Natural killer cell treated with Interleukin-12 subunit alpha and Interleukin-12 subunit beta and Interleukin-15 and Interleukin-18, amount 100 ng/mL, for 72 hours (primary cell): ENCODE results near the gene DLG2. TPM values are rescaled to one million over a fixed set of nuclear protein-coding genes. Genes with fewer than 3 reads are reported as not detected.
"Not testable (repeated sequence)": the region's sequence is repeated elsewhere in the genome, so short reads cannot be mapped to it uniquely, and the experiment has no call there.

Experiments used
- ATAC-seq, 2 donors: fragments of 150-1000 bp; cut with Tn5 transposase in 1 of 2; sonication (Bioruptor Pico), chemical (Tn5 transposase) in 1 of 2; 2 replicates each; pipeline ENCODE4 v1.10.0; 2021
- DNase-seq: peaks from one replicate; pipeline ENCODE4 v3.0.0; 2022; ENCODE audit warnings: low spot score
- H3K27ac Mint-ChIP-seq, 2 donors: 1 replicate in 1 of 2; 2 replicates in 1 of 2; pipeline ENCODE4 v1.8.0; 2022; ENCODE audit warnings: mixed read lengths in 2 of 2, mild to moderate bottlenecking in 1 of 2, moderate library complexity in 1 of 2
- H3K27me3 Mint-ChIP-seq, 2 donors: 1 replicate in 1 of 2; 2 replicates in 1 of 2; pipeline ENCODE4 v1.8.0; 2022; ENCODE audit warnings: mixed read lengths in 2 of 2
- H3K36me3 Mint-ChIP-seq: one replicate; pipeline ENCODE4 v1.8.0; 2022; ENCODE audit warnings: mixed read lengths
- H3K4me1 Mint-ChIP-seq, 2 donors: 1 replicate in 1 of 2; 2 replicates in 1 of 2; pipeline ENCODE4 v1.8.0; 2022; ENCODE audit warnings: low read depth in 2 of 2, mixed read lengths in 2 of 2, mild to moderate bottlenecking in 1 of 2
- H3K4me3 Mint-ChIP-seq: one replicate; pipeline ENCODE4 v1.8.0; 2022; ENCODE audit warnings: mixed read lengths
- H3K9me3 Mint-ChIP-seq: 2 replicates; pipeline ENCODE4 v1.8.0; 2022; ENCODE audit warnings: mixed read lengths
- total RNA-seq, 2 donors: library from RNA; stranded (reverse); gene quantifications; one replicate each; pipeline ENCODE4 v1.2.3, GENCODE V29; 2022

Gene DLG2
- total RNA-seq, 2 donors from 2014 or later: 1.1 to 1.7 TPM

- DNase-seq: no peak
- no peak overlapping the region for H3K27ac Mint-ChIP-seq
- no peaks in the 10 kb centered on the region for H3K27me3 Mint-ChIP-seq
- ATAC-seq: no peak
- no peak overlapping the region for H3K4me3 Mint-ChIP-seq
- H3K4me1 Mint-ChIP-seq: no peaks in the 10 kb centered on the region
- H3K36me3 Mint-ChIP-seq: peaks cover 36% of the 10 kb centered on the region
- peaks cover 40% of the 10 kb centered on the region for H3K9me3 Mint-ChIP-seq
These were observed 203.3 kb downstream of the DLG2 start for GRCh38 chr11:85423794-85424193.

- H3K27me3 Mint-ChIP-seq: no peaks in the 10 kb centered on the region
- ATAC-seq: no peak
- peaks cover 34% of the 10 kb centered on the region for H3K36me3 Mint-ChIP-seq
- H3K27ac Mint-ChIP-seq: no peak overlapping the region
- H3K9me3 Mint-ChIP-seq: peaks cover 38% of the 10 kb centered on the region
- H3K4me1 Mint-ChIP-seq: no peaks in the 10 kb centered on the region
- no peak overlapping the region for H3K4me3 Mint-ChIP-seq
- no peak for DNase-seq
These were observed 203.8 kb downstream of the DLG2 start for GRCh38 chr11:85423316-85423715.

- no peaks in the 10 kb centered on the region for H3K27me3 Mint-ChIP-seq
- no peak overlapping the region for H3K27ac Mint-ChIP-seq
- no peak for DNase-seq
- peaks cover 24% of the 10 kb centered on the region for H3K36me3 Mint-ChIP-seq
- H3K9me3 Mint-ChIP-seq: peaks cover 55% of the 10 kb centered on the region
- no peak overlapping the region for H3K4me3 Mint-ChIP-seq
- no peaks in the 10 kb centered on the region for H3K4me1 Mint-ChIP-seq
- ATAC-seq: no peak
These were observed 213.0 kb downstream of the DLG2 start for GRCh38 chr11:85414175-85414574.

GRCh38 chr11:85407648-85408047 lies 219.5 kb downstream of the DLG2 start:
- peaks cover 36% of the 10 kb centered on the region for H3K9me3 Mint-ChIP-seq
- no peak overlapping the region for H3K27ac Mint-ChIP-seq
- peaks cover 4% of the 10 kb centered on the region for H3K36me3 Mint-ChIP-seq
- no peaks in the 10 kb centered on the region for H3K27me3 Mint-ChIP-seq
- H3K4me3 Mint-ChIP-seq: no peak overlapping the region
- H3K4me1 Mint-ChIP-seq: no peaks in the 10 kb centered on the region
- no peak for ATAC-seq
- DNase-seq: no peak

- no peak for DNase-seq
- no peak for ATAC-seq
- Mint-ChIP-seq H3K36me3 (peaks cover 4% of the 10 kb centered on the region), H3K4me3 (no peak overlapping the region), H3K4me1 (no peaks in the 10 kb centered on the region), H3K27me3 (no peaks in the 10 kb centered on the region), H3K9me3 (peaks cover 29% of the 10 kb centered on the region), H3K27ac (no peak overlapping the region)
These were observed 220.3 kb downstream of the DLG2 start for GRCh38 chr11:85406841-85407240.

- Mint-ChIP-seq H3K4me1 (no peaks in the 10 kb centered on the region), H3K9me3 (peaks cover 28% of the 10 kb centered on the region)
These were observed 220.8 kb downstream of the DLG2 start for GRCh38 chr11:85406316-85406715.

GRCh38 chr11:85395515-85396055 lies 231.6 kb downstream of the DLG2 start:
- not testable (repeated sequence) for DNase-seq, H3K4me3 Mint-ChIP-seq, ATAC-seq, H3K27me3 Mint-ChIP-seq, H3K27ac Mint-ChIP-seq, H3K4me1 Mint-ChIP-seq
- Mint-ChIP-seq H3K36me3 (peaks cover 15% of the 10 kb centered on the region), H3K9me3 (peaks cover 49% of the 10 kb centered on the region)

More at GRCh38 chr11:85406316-85406715, 220.8 kb downstream of the DLG2 start:
- no peaks in the 10 kb centered on the region for H3K27me3 Mint-ChIP-seq
- no peak for DNase-seq
- no peak overlapping the region for H3K4me3 Mint-ChIP-seq
- H3K27ac Mint-ChIP-seq: no peak overlapping the region
- no peak for ATAC-seq
- H3K36me3 Mint-ChIP-seq: peaks cover 4% of the 10 kb centered on the region

- Mint-ChIP-seq H3K27me3 (no peaks in the 10 kb centered on the region), H3K4me3 (no peak overlapping the region), H3K36me3 (peaks cover 17% of the 10 kb centered on the region), H3K27ac (no peak overlapping the region), H3K9me3 (peaks cover 52% of the 10 kb centered on the region), H3K4me1 (no peaks in the 10 kb centered on the region)
- DNase-seq: no peak
- ATAC-seq: no peak
These were observed 232.9 kb downstream of the DLG2 start for GRCh38 chr11:85394283-85394682.

GRCh38 chr11:85391141-85391540 lies 236.0 kb downstream of the DLG2 start:
- no peak for ATAC-seq
- peaks cover 31% of the 10 kb centered on the region for H3K9me3 Mint-ChIP-seq
- DNase-seq: no peak
- no peak overlapping the region for H3K4me3 Mint-ChIP-seq
- H3K27me3 Mint-ChIP-seq: no peaks in the 10 kb centered on the region
- no peak overlapping the region for H3K27ac Mint-ChIP-seq
- H3K36me3 Mint-ChIP-seq: peaks cover 7% of the 10 kb centered on the region
- no peaks in the 10 kb centered on the region for H3K4me1 Mint-ChIP-seq

- DNase-seq (no peak), ATAC-seq (no peak)
- no peaks in the 10 kb centered on the region for H3K4me1 Mint-ChIP-seq
- H3K36me3 Mint-ChIP-seq: peaks cover 7% of the 10 kb centered on the region
- no peak overlapping the region for H3K27ac Mint-ChIP-seq
- peaks cover 8% of the 10 kb centered on the region for H3K9me3 Mint-ChIP-seq
- H3K4me3 Mint-ChIP-seq: no peak overlapping the region
- H3K27me3 Mint-ChIP-seq: no peaks in the 10 kb centered on the region
These were observed 241.6 kb downstream of the DLG2 start for GRCh38 chr11:85385547-85385946.

GRCh38 chr11:85385111-85385510 lies 242.0 kb downstream of the DLG2 start:
- DNase-seq (no peak), ATAC-seq (no peak)
- H3K27ac Mint-ChIP-seq: no peak overlapping the region
- H3K27me3 Mint-ChIP-seq: no peaks in the 10 kb centered on the region
- H3K36me3 Mint-ChIP-seq: peaks cover 5% of the 10 kb centered on the region
- no peak overlapping the region for H3K4me3 Mint-ChIP-seq
- H3K9me3 Mint-ChIP-seq: peaks cover 7% of the 10 kb centered on the region
- H3K4me1 Mint-ChIP-seq: no peaks in the 10 kb centered on the region

GRCh38 chr11:85379066-85379465 lies 248.1 kb downstream of the DLG2 start:
- Mint-ChIP-seq H3K27me3 (no peaks in the 10 kb centered on the region), H3K36me3 (peaks cover 5% of the 10 kb centered on the region), H3K9me3 (peaks cover 4% of the 10 kb centered on the region), H3K4me1 (no peaks in the 10 kb centered on the region), H3K4me3 (no peak overlapping the region), H3K27ac (no peak overlapping the region)
- DNase-seq (no peak), ATAC-seq (no peak)

GRCh38 chr11:85377901-85378300 lies 249.2 kb downstream of the DLG2 start:
- DNase-seq (no peak), ATAC-seq (no peak)
- Mint-ChIP-seq H3K36me3 (no peaks in the 10 kb centered on the region), H3K9me3 (peaks cover 4% of the 10 kb centered on the region), H3K27me3 (no peaks in the 10 kb centered on the region), H3K27ac (no peak overlapping the region), H3K4me1 (no peaks in the 10 kb centered on the region), H3K4me3 (no peak overlapping the region)

GRCh38 chr11:85359859-85360258 lies 267.3 kb downstream of the DLG2 start:
- H3K36me3 Mint-ChIP-seq: no peaks in the 10 kb centered on the region
- ATAC-seq (no peak), DNase-seq (no peak)
- peaks cover 8% of the 10 kb centered on the region for H3K9me3 Mint-ChIP-seq
- H3K27ac Mint-ChIP-seq: no peak overlapping the region
- no peaks in the 10 kb centered on the region for H3K4me1 Mint-ChIP-seq
- H3K4me3 Mint-ChIP-seq: no peak overlapping the region
- no peaks in the 10 kb centered on the region for H3K27me3 Mint-ChIP-seq

- no peak overlapping the region for H3K27ac Mint-ChIP-seq
- DNase-seq (no peak), ATAC-seq (no peak)
- peaks cover 15% of the 10 kb centered on the region for H3K9me3 Mint-ChIP-seq
- H3K4me3 Mint-ChIP-seq: no peak overlapping the region
- peaks cover 4% of the 10 kb centered on the region for H3K36me3 Mint-ChIP-seq
- no peaks in the 10 kb centered on the region for H3K27me3 Mint-ChIP-seq
- H3K4me1 Mint-ChIP-seq: no peaks in the 10 kb centered on the region
These were observed 271.2 kb downstream of the DLG2 start for GRCh38 chr11:85355921-85356320.
